Prostate gland (tissue), 2 donors: ENCODE results near the gene GULP1.

ENCODE experiments used
- CTCF ChIP-seq, 4 experiments: fragments of 200-600 bp in 2 of 4; fragments of 450-650 bp in 2 of 4; sonication (generic) in 2 of 4; IDR thresholded peaks; 1 replicate in 3 of 4; 2 replicates in 1 of 4; pipeline ENCODE4 v1.5.1; 2016 to 2019; ENCODE audit warnings: antibody characterized with exemption in 4 of 4, mild to moderate bottlenecking in 2 of 4, moderate library complexity in 2 of 4
- POLR2A ChIP-seq: fragments of 450-650 bp; IDR thresholded peaks from one replicate; pipeline ENCODE4 v1.6.1; 2016; ENCODE audit warnings: antibody characterized with exemption, mild to moderate bottlenecking
- POLR2AphosphoS5 ChIP-seq: sonication (generic); formaldehyde crosslinking; IDR thresholded peaks from one replicate; pipeline ENCODE4 v1.6.1; 2017; ENCODE audit warnings: antibody characterized with exemption

- TF ChIP-seq CTCF (IDR thresholded peaks at IDR 0.05) = no peak
- no peak for TF ChIP-seq POLR2AphosphoS5
- TF ChIP-seq POLR2A = no peak
Observed at GRCh38 chr2:188251034-188251433, 40.6 kb upstream of the GULP1 start.
